DOHH2 (cell line): ENCODE data around the gene TOMM22.

Experiments used
- CTCF ChIP-seq: fragments of 200-600 bp; sonication (generic); IDR thresholded peaks from one replicate; pipeline ENCODE4 v1.5.1; 2014; ENCODE audit warnings: antibody characterized with exemption, mild to moderate bottlenecking, low read depth, low read length; ENCODE audit not compliant: poor library complexity, severe bottlenecking
- EZH2phosphoT487 ChIP-seq: fragments of 200-600 bp; sonication (generic); IDR thresholded peaks from 2 replicates; pipeline ENCODE4 v1.6.1; 2017; ENCODE audit warnings: borderline replicate concordance, mild to moderate bottlenecking, antibody characterized with exemption, low read length, moderate library complexity, mixed read lengths

GRCh38 chr22:38694049-38694448, 12.3 kb downstream of the TOMM22 start:
- no peak for TF ChIP-seq CTCF
- no peak for TF ChIP-seq EZH2phosphoT487
